ENCODE results near the gene PPP1R37. TPM values are rescaled to one million over a fixed set of nuclear protein-coding genes. Genes with fewer than 3 reads are reported as not detected.

The PPP1R37 gene
- polyA plus RNA-seq, 1 experiment, result 16.1 TPM

GRCh38 chr19:45141203-45141900, 48.4 kb downstream of the PPP1R37 start:
- ChIA-PET CTCF (interaction anchor here (0.9 kb wide), 1 partner anchor 11 kb away, joined by 3 read pairs; no protein-coding TSS in a partner anchor), POLR2A (no interaction called here)
- H3K27me3 ChIP-seq (ENCODE audit: control insufficient read depth, insufficient read depth, low read length), result no peaks in the 10 kb centered on the region
- TF ChIP-seq, protein P1, sequence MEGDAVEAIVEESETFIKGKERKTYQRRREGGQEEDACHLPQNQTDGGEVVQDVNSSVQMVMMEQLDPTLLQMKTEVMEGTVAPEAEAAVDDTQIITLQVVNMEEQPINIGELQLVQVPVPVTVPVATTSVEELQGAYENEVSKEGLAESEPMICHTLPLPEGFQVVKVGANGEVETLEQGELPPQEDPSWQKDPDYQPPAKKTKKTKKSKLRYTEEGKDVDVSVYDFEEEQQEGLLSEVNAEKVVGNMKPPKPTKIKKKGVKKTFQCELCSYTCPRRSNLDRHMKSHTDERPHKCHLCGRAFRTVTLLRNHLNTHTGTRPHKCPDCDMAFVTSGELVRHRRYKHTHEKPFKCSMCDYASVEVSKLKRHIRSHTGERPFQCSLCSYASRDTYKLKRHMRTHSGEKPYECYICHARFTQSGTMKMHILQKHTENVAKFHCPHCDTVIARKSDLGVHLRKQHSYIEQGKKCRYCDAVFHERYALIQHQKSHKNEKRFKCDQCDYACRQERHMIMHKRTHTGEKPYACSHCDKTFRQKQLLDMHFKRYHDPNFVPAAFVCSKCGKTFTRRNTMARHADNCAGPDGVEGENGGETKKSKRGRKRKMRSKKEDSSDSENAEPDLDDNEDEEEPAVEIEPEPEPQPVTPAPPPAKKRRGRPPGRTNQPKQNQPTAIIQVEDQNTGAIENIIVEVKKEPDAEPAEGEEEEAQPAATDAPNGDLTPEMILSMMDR (IDR thresholded peaks at IDR 0.05; ENCODE audit: insufficient read depth, low read depth, low read length), result no peak
- no peak for DNase-seq (ENCODE audit: low read depth)
- peaks cover 23% of the 10 kb centered on the region for H3K36me3 ChIP-seq (ENCODE audit: control insufficient read depth, insufficient read depth, low read length)
- H3K4me3 ChIP-seq (ENCODE audit: low read depth, low read length), result no peak overlapping the region

DNA sequence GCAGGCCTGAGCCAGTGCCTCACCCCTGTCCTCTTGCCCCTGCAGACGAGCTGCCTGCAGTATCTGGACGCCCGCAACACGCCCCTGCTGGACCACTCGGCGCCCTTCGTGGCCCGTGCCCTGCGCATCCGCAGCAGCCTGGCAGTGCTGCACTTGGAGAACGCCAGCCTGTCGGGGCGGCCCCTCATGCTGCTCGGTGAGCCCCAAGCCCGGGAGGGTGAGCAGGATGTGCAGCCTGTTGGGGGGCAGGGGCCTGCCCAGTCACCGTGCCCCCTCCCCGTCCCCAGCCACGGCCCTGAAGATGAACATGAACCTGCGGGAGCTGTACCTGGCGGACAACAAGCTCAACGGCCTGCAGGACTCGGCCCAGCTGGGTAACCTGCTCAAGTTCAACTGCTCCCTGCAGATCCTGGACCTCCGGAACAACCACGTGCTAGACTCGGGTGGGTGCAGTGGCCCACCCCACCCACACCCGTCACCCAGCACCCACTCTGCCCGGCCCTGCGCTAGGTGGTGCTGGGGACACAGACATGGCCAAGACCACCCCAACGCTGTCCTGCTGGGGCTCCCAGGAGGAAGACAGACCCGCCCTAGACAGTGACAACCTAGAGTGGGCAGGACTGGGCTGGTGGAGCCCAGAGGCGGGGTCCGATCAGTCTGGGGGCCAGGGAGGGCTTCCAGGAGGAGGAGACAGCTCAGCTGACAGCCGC, 49.2 kb downstream of the PPP1R37 start:
- no peak for DNase-seq (ENCODE audit: low read depth)
- CTCF ChIA-PET, result interaction anchor here (1.4 kb wide), 1 partner anchor 11 kb away, joined by 3 read pairs; no protein-coding TSS in a partner anchor
- Histone ChIP-seq H3K36me3 (ENCODE audit: control insufficient read depth, insufficient read depth, low read length) (peaks cover 25% of the 10 kb centered on the region), H3K4me3 (ENCODE audit: low read depth, low read length) (no peak overlapping the region), H3K27me3 (ENCODE audit: control insufficient read depth, insufficient read depth, low read length) (no peaks in the 10 kb centered on the region)
- POLR2A ChIA-PET, result no interaction called here
- TF ChIP-seq, protein P1 (IDR thresholded peaks at IDR 0.05; ENCODE audit: insufficient read depth, low read depth, low read length), result no peak

GRCh38 chr19:45142726-45143110, 49.7 kb downstream of the PPP1R37 start:
- no peak for DNase-seq (ENCODE audit: low read depth)
- no peak overlapping the region for H3K4me3 ChIP-seq (ENCODE audit: low read depth, low read length)
- TF ChIP-seq, protein P1 (IDR thresholded peaks at IDR 0.05; ENCODE audit: insufficient read depth, low read depth, low read length), result no peak
- ChIA-PET POLR2A (no interaction called here), CTCF (interaction anchor here (1.4 kb wide), 1 partner anchor 11 kb away, joined by 3 read pairs; no protein-coding TSS in a partner anchor)
- H3K36me3 ChIP-seq (ENCODE audit: control insufficient read depth, insufficient read depth, low read length), result peaks cover 26% of the 10 kb centered on the region
- no peaks in the 10 kb centered on the region for H3K27me3 ChIP-seq (ENCODE audit: control insufficient read depth, insufficient read depth, low read length)

DNA sequence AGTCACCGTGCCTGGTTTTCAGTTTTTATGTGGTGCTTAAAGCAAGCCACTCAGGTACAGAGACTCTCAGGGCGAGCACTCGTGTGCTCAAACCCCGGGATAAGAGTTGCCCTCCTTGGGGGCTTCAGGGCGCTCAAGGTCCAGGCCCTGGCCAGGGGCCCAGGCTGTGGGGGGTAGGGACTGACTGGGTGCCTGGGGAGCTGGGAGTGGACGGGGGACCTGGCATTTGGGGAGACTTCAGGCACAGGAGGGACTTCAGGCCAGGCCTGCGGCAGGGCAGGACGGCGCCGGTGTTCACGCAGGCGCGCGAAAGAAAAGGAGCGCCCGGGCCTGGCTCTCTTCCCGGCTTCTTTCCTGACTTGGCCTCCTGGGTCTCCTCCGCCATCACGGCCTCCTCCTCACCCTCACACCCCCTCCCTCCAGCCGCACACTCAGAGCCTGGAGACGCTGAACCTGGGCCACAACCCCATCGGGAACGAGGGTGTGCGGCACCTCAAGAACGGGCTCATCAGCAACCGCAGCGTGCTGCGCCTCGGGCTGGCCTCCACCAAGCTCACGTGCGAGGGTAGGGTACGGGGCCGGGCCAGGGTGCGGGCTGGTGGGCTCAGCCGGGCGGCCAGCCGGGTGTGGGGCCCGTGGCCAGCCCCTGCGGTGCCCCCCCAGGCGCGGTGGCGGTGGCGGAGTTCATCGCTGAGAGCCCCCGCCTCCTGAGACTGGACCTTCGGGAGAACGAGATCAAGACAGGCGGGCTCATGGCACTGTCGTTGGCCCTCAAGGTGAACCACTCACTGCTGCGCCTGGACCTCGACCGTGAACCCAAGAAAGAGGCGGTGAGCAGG, 51.7 kb downstream of the PPP1R37 start:
- H3K27me3 ChIP-seq (ENCODE audit: control insufficient read depth, insufficient read depth, low read length), result no peaks in the 10 kb centered on the region
- no peak for DNase-seq (ENCODE audit: low read depth)
- TF ChIP-seq, protein P1 (IDR thresholded peaks at IDR 0.05; ENCODE audit: insufficient read depth, low read depth, low read length), result no peak
- no peak overlapping the region for H3K4me3 ChIP-seq (ENCODE audit: low read depth, low read length)
- CTCF ChIA-PET, result interaction anchor here (1.0 to 1.6 kb wide), 2 partner anchors 18 to 194 kb away, joined by 3 to 4 read pairs; no protein-coding TSS in a partner anchor
- H3K36me3 ChIP-seq (ENCODE audit: control insufficient read depth, insufficient read depth, low read length), result peaks cover 26% of the 10 kb centered on the region
- POLR2A ChIA-PET, result no interaction called here

Measured in BJ (cell line).